SH-SY5Y (cell line): ENCODE results near the gene GOLGA6A.

Experiments
- GATA2 ChIP-seq: IDR thresholded peaks from 2 replicates; pipeline ENCODE4 v1.6.1; 2011; ENCODE audit warnings: mild to moderate bottlenecking, low read depth, low read length
- GATA3 ChIP-seq: IDR thresholded peaks from 2 replicates; pipeline ENCODE4 v1.6.1; 2011; ENCODE audit warnings: low read depth, mild to moderate bottlenecking, low read length, moderate library complexity

GRCh38 chr15:74128785-74129585, 46.6 kb upstream of the GOLGA6A start:
- TF ChIP-seq GATA2 (no peak), GATA3 (no peak)
